GM23338 (cell line): ENCODE measurements around the gene IRGC.
A peak's percentile ranks its signal among the peaks of the same experiment; 100 is the strongest.

Experiments used
- CREB1 ChIP-seq: fragments of 250-450 bp; sonication (Bioruptor Pico); IDR thresholded peaks from 2 replicates; pipeline ENCODE4 v1.5.0; 2020; ENCODE audit warnings: low read depth, mild to moderate bottlenecking, moderate library complexity
- ETS1 ChIP-seq: IDR thresholded peaks from 2 replicates; pipeline ENCODE4 v1.6.1; 2016; ENCODE audit warnings: antibody characterized with exemption
- EZH2 ChIP-seq: fragments of 200-600 bp; sonication (generic); IDR thresholded peaks from one replicate; pipeline ENCODE4 v1.8.0; 2017; ENCODE audit warnings: antibody characterized with exemption, mild to moderate bottlenecking, low read depth; ENCODE audit not compliant: unreplicated experiment
- EZH2phosphoT487 ChIP-seq: fragments of 200-600 bp; sonication (generic); IDR thresholded peaks from one replicate; pipeline ENCODE4 v1.8.1; 2018; ENCODE audit warnings: antibody characterized with exemption; ENCODE audit not compliant: unreplicated experiment
- JUNB ChIP-seq: IDR thresholded peaks from one replicate; pipeline ENCODE4 v1.6.1; 2016; ENCODE audit warnings: antibody characterized with exemption; ENCODE audit not compliant: unreplicated experiment
- NANOG ChIP-seq: IDR thresholded peaks from 2 replicates; pipeline ENCODE4 v1.6.1; 2016; ENCODE audit warnings: antibody characterized with exemption, borderline replicate concordance
- POLR2AphosphoS5 ChIP-seq: IDR thresholded peaks from 2 replicates; pipeline ENCODE4 v1.6.1; 2016; ENCODE audit warnings: antibody characterized with exemption, low read depth
- REST ChIP-seq: IDR thresholded peaks from one replicate; pipeline ENCODE4 v1.6.1; 2018; ENCODE audit warnings: antibody characterized with exemption; ENCODE audit not compliant: unreplicated experiment
- STAT1 ChIP-seq: IDR thresholded peaks from one replicate; pipeline ENCODE4 v1.6.1; 2016; ENCODE audit warnings: antibody characterized with exemption; ENCODE audit not compliant: unreplicated experiment
- ZNF114 ChIP-seq: fragments of 250-450 bp; sonication (Bioruptor Pico); IDR thresholded peaks from 2 replicates; pipeline ENCODE4 v1.5.0; 2020; ENCODE audit warnings: mild to moderate bottlenecking, moderate library complexity
- ZNF331 ChIP-seq: fragments of 250-450 bp; sonication (Bioruptor Pico); IDR thresholded peaks from 2 replicates; pipeline ENCODE4 v1.5.0; 2020; ENCODE audit warnings: low read depth, mild to moderate bottlenecking, moderate library complexity
- TF ChIP-seq, protein P1 (sequence below), 2 experiments: fragments of 200-600 bp in 1 of 2; sonication (generic) in 1 of 2; conservative IDR thresholded peaks; 2 replicates each; pipeline versions ENCODE4 v1.5.1 to v1.6.1; 2016 to 2017; ENCODE audit warnings: antibody characterized with exemption in 2 of 2, low read depth in 2 of 2, mild to moderate bottlenecking in 2 of 2, moderate library complexity in 1 of 2

- TF ChIP-seq, protein P1, sequence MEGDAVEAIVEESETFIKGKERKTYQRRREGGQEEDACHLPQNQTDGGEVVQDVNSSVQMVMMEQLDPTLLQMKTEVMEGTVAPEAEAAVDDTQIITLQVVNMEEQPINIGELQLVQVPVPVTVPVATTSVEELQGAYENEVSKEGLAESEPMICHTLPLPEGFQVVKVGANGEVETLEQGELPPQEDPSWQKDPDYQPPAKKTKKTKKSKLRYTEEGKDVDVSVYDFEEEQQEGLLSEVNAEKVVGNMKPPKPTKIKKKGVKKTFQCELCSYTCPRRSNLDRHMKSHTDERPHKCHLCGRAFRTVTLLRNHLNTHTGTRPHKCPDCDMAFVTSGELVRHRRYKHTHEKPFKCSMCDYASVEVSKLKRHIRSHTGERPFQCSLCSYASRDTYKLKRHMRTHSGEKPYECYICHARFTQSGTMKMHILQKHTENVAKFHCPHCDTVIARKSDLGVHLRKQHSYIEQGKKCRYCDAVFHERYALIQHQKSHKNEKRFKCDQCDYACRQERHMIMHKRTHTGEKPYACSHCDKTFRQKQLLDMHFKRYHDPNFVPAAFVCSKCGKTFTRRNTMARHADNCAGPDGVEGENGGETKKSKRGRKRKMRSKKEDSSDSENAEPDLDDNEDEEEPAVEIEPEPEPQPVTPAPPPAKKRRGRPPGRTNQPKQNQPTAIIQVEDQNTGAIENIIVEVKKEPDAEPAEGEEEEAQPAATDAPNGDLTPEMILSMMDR (conservative IDR thresholded peaks at IDR 0.05; ENCODE audit: low read depth in 2 of 2) = peak; percentile 52 to 59
- TF ChIP-seq EZH2 = no peak
- no peak for TF ChIP-seq REST
- TF ChIP-seq JUNB = no peak
- TF ChIP-seq EZH2phosphoT487 = no peak
- TF ChIP-seq POLR2AphosphoS5 = no peak
- no peak for TF ChIP-seq ZNF114 (CRISPR knock-in tag)
- TF ChIP-seq ZNF331 (CRISPR knock-in tag) = no peak
- TF ChIP-seq ETS1 = no peak
- TF ChIP-seq CREB1 (CRISPR knock-in tag) = no peak
- TF ChIP-seq STAT1 = no peak
- no peak for TF ChIP-seq NANOG
Measured at GRCh38 chr19:43723588-43723987, 7.7 kb downstream of the IRGC start.
